KG1 (cell line): ENCODE results near the gene RPL10.

Source experiments
- DNase-seq: peaks from one replicate; lab custom pipeline; 2025; lab: John Stamatoyannopoulos, UW

RPL10 gene

GRCh38 chrX:154430916-154431315, 32.7 kb downstream of the RPL10 start:
- DNase-seq = no peak

- no peak for DNase-seq
Measured at GRCh38 chrX:154431341-154431740, 33.2 kb downstream of the RPL10 start.

GRCh38 chrX:154432210-154432609, 34.0 kb downstream of the RPL10 start:
- DNase-seq = no peak

GRCh38 chrX:154433605-154434004, 35.4 kb downstream of the RPL10 start:
- no peak for DNase-seq

GRCh38 chrX:154434394-154435168, 36.4 kb downstream of the RPL10 start:
- no peak for DNase-seq

- no peak for DNase-seq
Measured at GRCh38 chrX:154435171-154435733, 37.1 kb downstream of the RPL10 start.

GRCh38 chrX:154436374-154436982, 38.3 kb downstream of the RPL10 start:
- no peak for DNase-seq

- no peak for DNase-seq
Measured at GRCh38 chrX:154436983-154437752, 39.0 kb downstream of the RPL10 start, which contains the start of gene GDI1. Gene GDI1 (plus strand): TSS chrX:154437154. CDS start chrX:154437255, 101 bp downstream.

- DNase-seq = no peak
Measured at GRCh38 chrX:154437971-154438893, 40.1 kb downstream of the RPL10 start.

- no peak for DNase-seq
Measured at GRCh38 chrX:154439841-154440240, 41.7 kb downstream of the RPL10 start.

GRCh38 chrX:154440623-154441357, 42.6 kb downstream of the RPL10 start:
- no peak for DNase-seq

GRCh38 chrX:154441564-154441963, 43.4 kb downstream of the RPL10 start:
- no peak for DNase-seq

GRCh38 chrX:154441984-154442707, 44.0 kb downstream of the RPL10 start:
- no peak for DNase-seq

- no peak for DNase-seq
Measured at GRCh38 chrX:154443479-154443910, 45.3 kb downstream of the RPL10 start.

- no peak for DNase-seq
Measured at GRCh38 chrX:154443992-154444754, 46.0 kb downstream of the RPL10 start, which contains the start of gene FAM50A. Gene FAM50A (plus strand): TSS chrX:154444141. CDS start chrX:154444236, 95 bp downstream.

GRCh38 chrX:154444755-154445246, 46.6 kb downstream of the RPL10 start:
- no peak for DNase-seq

GRCh38 chrX:154445776-154446175, 47.6 kb downstream of the RPL10 start:
- no peak for DNase-seq

- DNase-seq = no peak
Measured at GRCh38 chrX:154446430-154446829, 48.3 kb downstream of the RPL10 start.

- DNase-seq = no peak
Measured at GRCh38 chrX:154448484-154448883, 50.3 kb downstream of the RPL10 start.
